ENCODE measurements around the gene THRB. TPM values are rescaled to one million over a fixed set of nuclear protein-coding genes. Genes with fewer than 3 reads are reported as not detected.

THRB gene
- total and polyA plus RNA-seq, 10 donors, result 1.00 to 26.6 (median 16.2) TPM

- 79 to 98% (median 89%) methylated on average over 2 of the region's 2 CpGs for WGBS, 5 donors
- Histone ChIP-seq H3K9me3 (no peaks in the 10 kb centered on the region), H3K27me3 (replicated peaks in 1 of 7) (no peaks in the 10 kb centered on the region), H3K4me1 (no peaks in the 10 kb centered on the region), H3K4me3 (no peak overlapping the region), H3K36me3 (no peaks in the 10 kb centered on the region), H3K27ac (no peak overlapping the region)
- no peak for TF ChIP-seq POLR2AphosphoS5 (IDR thresholded peaks at IDR 0.05)
- TF ChIP-seq POLR2A (IDR thresholded peaks at IDR 0.05), result no peak
- TF ChIP-seq CTCF (IDR thresholded peaks at IDR 0.05 in 8 of 11, conservative IDR thresholded peaks at IDR 0.05 in 3 of 11), result no peak
- no peak for DNase-seq
- intact Hi-C loops (cut with DNase I; ENCODE audit: low total_unique reads), result no loop called here
Measured at GRCh38 chr3:24300949-24301348, 193.7 kb downstream of the THRB start.

GRCh38 chr3:24299806-24300626, 194.6 kb downstream of the THRB start:
- no peaks in the 10 kb centered on the region for H3K9me3 ChIP-seq
- 66 to 77% (median 67%) methylated on average over 6 of the region's 6 CpGs for WGBS, 5 donors
- H3K4me1 ChIP-seq, result no peaks in the 10 kb centered on the region
- no peak overlapping the region for H3K27ac ChIP-seq
- DNase-seq, result no peak
- TF ChIP-seq CTCF (IDR thresholded peaks at IDR 0.05 in 8 of 11, conservative IDR thresholded peaks at IDR 0.05 in 3 of 11), result no peak
- TF ChIP-seq POLR2AphosphoS5 (IDR thresholded peaks at IDR 0.05), result no peak
- no peak for TF ChIP-seq POLR2A (IDR thresholded peaks at IDR 0.05)
- intact Hi-C loops (cut with DNase I; ENCODE audit: low total_unique reads), result no loop called here
- no peaks in the 10 kb centered on the region for H3K27me3 ChIP-seq (replicated peaks in 1 of 7)
- H3K36me3 ChIP-seq, result no peaks in the 10 kb centered on the region
- no peak overlapping the region for H3K4me3 ChIP-seq

- intact Hi-C loops (cut with DNase I; ENCODE audit: low total_unique reads), result no loop called here
- TF ChIP-seq CTCF (IDR thresholded peaks at IDR 0.05 in 8 of 11, conservative IDR thresholded peaks at IDR 0.05 in 3 of 11) (no peak), POLR2AphosphoS5 (IDR thresholded peaks at IDR 0.05) (no peak), POLR2A (IDR thresholded peaks at IDR 0.05) (no peak)
Measured at GRCh38 chr3:24299246-24299805, 195.3 kb downstream of the THRB start.

More at GRCh38 chr3:24299246-24299805, 195.3 kb downstream of the THRB start:
- H3K27me3 ChIP-seq (replicated peaks in 1 of 7), result no peaks in the 10 kb centered on the region
- no peak overlapping the region for H3K27ac ChIP-seq
- no peak overlapping the region for H3K4me3 ChIP-seq
- H3K9me3 ChIP-seq, result peaks cover 0 to 5% (median 3%) of the 10 kb centered on the region in 8 donors
- DNase-seq, result no peak
- H3K4me1 ChIP-seq, result no peaks in the 10 kb centered on the region
- WGBS, 5 donors, result 14 to 20% (median 18%) methylated on average over 1 of the region's 1 CpG
- H3K36me3 ChIP-seq, result peaks cover 0 to 4% (median 0%) of the 10 kb centered on the region in 6 donors
